SU-DHL-6 (cell line): Measurements from ENCODE around the gene GRK6.

Experiments
- H2AFZ ChIP-seq: fragments of 200-600 bp; sonication (generic); 2 replicates; pipeline ENCODE4 v1.6.1; 2014; ENCODE audit warnings: low read depth, mild to moderate bottlenecking, moderate library complexity, mixed read lengths, antibody characterized with exemption, low read length; ENCODE audit not compliant: severe bottlenecking
- H3F3A ChIP-seq: fragments of 200-600 bp; shearing (Covaris generic); 2 replicates; pipeline ENCODE4 v1.6.0; 2016; ENCODE audit warnings: antibody characterized with exemption, mild to moderate bottlenecking; ENCODE audit not compliant: insufficient read depth
- H3K27ac ChIP-seq: fragments of 200-600 bp; sonication (generic); 2 replicates; pipeline ENCODE4 v1.5.1; 2016; ENCODE audit warnings: low read depth, mild to moderate bottlenecking, low read length, moderate library complexity, mixed read lengths
- H3K27me3 ChIP-seq: fragments of 200-600 bp; sonication (generic), shearing (Covaris generic); 2 replicates; pipeline ENCODE4 v1.6.0; 2014; ENCODE audit warnings: mild to moderate bottlenecking, low read length
- H3K36me3 ChIP-seq: fragments of 200-600 bp; sonication (generic); 2 replicates; pipeline ENCODE4 v1.6.1; 2014; ENCODE audit warnings: mild to moderate bottlenecking, low read length, mixed read lengths
- H3K4me2 ChIP-seq: fragments of 300-600, 200-600 bp; shearing (Covaris generic), sonication (generic); 2 replicates; pipeline ENCODE4 v1.6.0; 2014; ENCODE audit warnings: low read length, low read depth, mild to moderate bottlenecking; ENCODE audit not compliant: poor library complexity, severe bottlenecking
- H3K4me3 ChIP-seq: fragments of 200-600 bp; sonication (generic); 2 replicates; pipeline ENCODE4 v1.5.1; 2014; ENCODE audit warnings: antibody characterized with exemption, low read length, mild to moderate bottlenecking, mixed read lengths; ENCODE audit not compliant: insufficient read depth, poor library complexity, severe bottlenecking
- H3K79me2 ChIP-seq: fragments of 200-600 bp; sonication (generic); 2 replicates; pipeline ENCODE4 v1.6.1; 2014; ENCODE audit warnings: mild to moderate bottlenecking, low read length, moderate library complexity; ENCODE audit not compliant: insufficient read depth
- H3K9ac ChIP-seq: fragments of 200-600 bp; sonication (generic); 2 replicates; pipeline ENCODE4 v1.7.0; 2014; ENCODE audit warnings: mild to moderate bottlenecking, low read length
- H3K9me2 ChIP-seq: fragments of 200-600 bp; sonication (generic); replicated peaks from 2 replicates; pipeline ENCODE4 v1.6.1; 2014; ENCODE audit warnings: low read length; ENCODE audit not compliant: insufficient read depth
- H3K9me3 ChIP-seq: fragments of 200-600 bp; sonication (generic); 2 replicates; pipeline ENCODE4 v1.6.1; 2014; ENCODE audit warnings: low read length, mixed read lengths; ENCODE audit not compliant: insufficient read depth
- H4K20me1 ChIP-seq: fragments of 200-600 bp; sonication (generic); 2 replicates; pipeline ENCODE4 v1.6.1; 2014; ENCODE audit warnings: low read depth, mild to moderate bottlenecking, antibody characterized with exemption, low read length, moderate library complexity, mixed read lengths
- EZH2phosphoT487 ChIP-seq: fragments of 200-600 bp; sonication (generic), shearing (Covaris generic); conservative IDR thresholded peaks from 2 replicates; pipeline ENCODE4 v1.6.1; 2018; ENCODE audit warnings: mild to moderate bottlenecking, antibody characterized with exemption, low read length, moderate library complexity, mixed read lengths
- TF ChIP-seq, protein P1 (sequence below): fragments of 200-600 bp; sonication (generic); IDR thresholded peaks from one replicate; pipeline ENCODE4 v1.5.1; 2017; ENCODE audit warnings: antibody characterized with exemption, mild to moderate bottlenecking, low read length, moderate library complexity; ENCODE audit not compliant: insufficient read depth, poor library complexity, severe bottlenecking

GRK6 gene

GRCh38 chr5:177440990-177441780, 14.7 kb downstream of the GRK6 start:
- no peaks in the 10 kb centered on the region for H3K9me2 ChIP-seq
- peaks cover 14% of the 10 kb centered on the region for H3F3A ChIP-seq
- H4K20me1 ChIP-seq: no peaks in the 10 kb centered on the region
- H3K79me2 ChIP-seq: no peaks in the 10 kb centered on the region
- H3K36me3 ChIP-seq: no peaks in the 10 kb centered on the region
- no peaks in the 10 kb centered on the region for H3K27me3 ChIP-seq
- no peak overlapping the region for H3K9ac ChIP-seq
- TF ChIP-seq EZH2phosphoT487: no peak
- TF ChIP-seq, protein P1, sequence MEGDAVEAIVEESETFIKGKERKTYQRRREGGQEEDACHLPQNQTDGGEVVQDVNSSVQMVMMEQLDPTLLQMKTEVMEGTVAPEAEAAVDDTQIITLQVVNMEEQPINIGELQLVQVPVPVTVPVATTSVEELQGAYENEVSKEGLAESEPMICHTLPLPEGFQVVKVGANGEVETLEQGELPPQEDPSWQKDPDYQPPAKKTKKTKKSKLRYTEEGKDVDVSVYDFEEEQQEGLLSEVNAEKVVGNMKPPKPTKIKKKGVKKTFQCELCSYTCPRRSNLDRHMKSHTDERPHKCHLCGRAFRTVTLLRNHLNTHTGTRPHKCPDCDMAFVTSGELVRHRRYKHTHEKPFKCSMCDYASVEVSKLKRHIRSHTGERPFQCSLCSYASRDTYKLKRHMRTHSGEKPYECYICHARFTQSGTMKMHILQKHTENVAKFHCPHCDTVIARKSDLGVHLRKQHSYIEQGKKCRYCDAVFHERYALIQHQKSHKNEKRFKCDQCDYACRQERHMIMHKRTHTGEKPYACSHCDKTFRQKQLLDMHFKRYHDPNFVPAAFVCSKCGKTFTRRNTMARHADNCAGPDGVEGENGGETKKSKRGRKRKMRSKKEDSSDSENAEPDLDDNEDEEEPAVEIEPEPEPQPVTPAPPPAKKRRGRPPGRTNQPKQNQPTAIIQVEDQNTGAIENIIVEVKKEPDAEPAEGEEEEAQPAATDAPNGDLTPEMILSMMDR: no peak
- H2AFZ ChIP-seq: no peak overlapping the region
- H3K4me3 ChIP-seq: no peak overlapping the region
- H3K4me2 ChIP-seq: no peak overlapping the region
- H3K9me3 ChIP-seq: no peaks in the 10 kb centered on the region
- no peak overlapping the region for H3K27ac ChIP-seq

GRCh38 chr5:177442066-177442826, 15.8 kb downstream of the GRK6 start:
- no peak for TF ChIP-seq EZH2phosphoT487
- TF ChIP-seq, protein P1: no peak
- no peaks in the 10 kb centered on the region for H3K36me3 ChIP-seq
- no peak overlapping the region for H3K9ac ChIP-seq
- no peaks in the 10 kb centered on the region for H3K79me2 ChIP-seq
- H3K4me2 ChIP-seq: no peak overlapping the region
- H2AFZ ChIP-seq: no peak overlapping the region
- H3K9me3 ChIP-seq: no peaks in the 10 kb centered on the region
- H3K27ac ChIP-seq: no peak overlapping the region
- no peaks in the 10 kb centered on the region for H3K27me3 ChIP-seq
- H3F3A ChIP-seq: peaks cover 14% of the 10 kb centered on the region
- no peaks in the 10 kb centered on the region for H4K20me1 ChIP-seq
- H3K9me2 ChIP-seq: no peaks in the 10 kb centered on the region
- H3K4me3 ChIP-seq: no peak overlapping the region

DNA sequence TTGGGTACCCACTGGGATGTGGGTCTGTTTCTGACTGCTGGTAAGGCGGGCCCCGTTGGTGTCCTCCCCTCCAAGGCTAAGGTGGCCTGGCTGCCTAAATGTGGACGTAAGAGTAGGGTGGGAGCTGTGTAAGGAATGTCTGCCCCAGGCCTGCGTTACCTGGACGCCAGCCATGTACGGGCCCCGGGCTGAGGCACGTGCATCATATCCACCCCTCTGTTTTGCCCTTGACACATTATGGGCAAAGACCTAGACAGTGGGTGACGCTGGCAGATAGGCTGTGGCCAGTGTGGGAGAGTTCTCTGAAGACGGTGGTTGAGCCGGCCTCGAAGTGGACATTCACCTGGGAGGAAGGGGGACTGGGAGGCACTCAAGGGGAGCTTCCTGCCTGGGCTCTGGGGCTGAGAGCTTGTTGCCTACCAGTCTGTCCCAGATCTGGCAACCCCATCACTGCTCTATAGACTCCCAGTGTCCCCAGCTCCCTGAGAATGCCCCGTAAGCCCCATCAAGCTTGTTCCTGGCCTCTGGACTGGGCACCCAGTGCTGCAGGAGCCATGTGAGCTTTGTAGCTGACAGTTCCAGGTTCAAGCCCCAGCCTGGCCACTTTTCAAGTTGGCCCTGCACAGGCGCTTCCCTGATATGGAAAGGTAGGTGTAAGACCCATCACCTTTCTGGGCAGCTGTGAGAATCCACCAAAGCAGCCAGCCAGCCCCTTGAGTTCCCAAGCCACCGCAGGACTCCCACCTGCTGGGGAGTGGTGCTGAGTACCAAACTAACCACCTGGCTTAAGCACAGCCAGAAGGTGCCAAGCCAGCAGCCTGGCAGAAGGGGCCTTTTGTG, 16.9 kb downstream of the GRK6 start:
- no peaks in the 10 kb centered on the region for H3K79me2 ChIP-seq
- H3K9me3 ChIP-seq: no peaks in the 10 kb centered on the region
- H3K9me2 ChIP-seq: no peaks in the 10 kb centered on the region
- no peaks in the 10 kb centered on the region for H3K27me3 ChIP-seq
- no peak overlapping the region for H3K4me2 ChIP-seq
- H3F3A ChIP-seq: peaks cover 17% of the 10 kb centered on the region
- no peak overlapping the region for H2AFZ ChIP-seq
- TF ChIP-seq, protein P1: no peak
- no peak for TF ChIP-seq EZH2phosphoT487
- no peak overlapping the region for H3K4me3 ChIP-seq
- no peak overlapping the region for H3K9ac ChIP-seq
- no peaks in the 10 kb centered on the region for H3K36me3 ChIP-seq
- H3K27ac ChIP-seq: no peak overlapping the region
- no peaks in the 10 kb centered on the region for H4K20me1 ChIP-seq
